ENCODE results near the gene ACAN.

GRCh38 chr15:88871313-88871712 lies 68.1 kb downstream of the ACAN start:
- TF ChIP-seq ASH2L (IDR thresholded peaks at IDR 0.05; ENCODE audit: low read length): no peak
- no peak for TF ChIP-seq POLR2AphosphoS5 (IDR thresholded peaks at IDR 0.05; ENCODE audit: low read depth, low read length)
- no peak for TF ChIP-seq EZH2 (IDR thresholded peaks at IDR 0.05; ENCODE audit: low read depth, low read length, severe bottlenecking)
- no peak for TF ChIP-seq CTCF (IDR thresholded peaks at IDR 0.05; ENCODE audit: control extremely low read depth in 1 of 3, insufficient read depth in 1 of 3, low read depth in 1 of 3, low read length in 3 of 3)
